SK-N-SH (cell line): ENCODE data around the gene ZNF79. TPM values are rescaled to one million over a fixed set of nuclear protein-coding genes. Genes with fewer than 3 reads are reported as not detected.

Source experiments
- CTCF ChIA-PET: fragments of 300-600, 350-600 bp; formaldehyde crosslinking; extraction: SDS; loops from one replicate; lab custom pipeline; 2021; lab: Yijun Ruan, JAX
- POLR2A ChIA-PET: fragments of 350-600 bp; sonication (Branson Sonifier 250); formaldehyde crosslinking; extraction: SDS; loops from one replicate; lab custom pipeline; 2020; ENCODE audit warnings: antibody characterized with exemption, inconsistent platforms; lab: Yijun Ruan, JAX
- DNase-seq: peaks from one replicate; pipeline ENCODE4 v3.0.0; 2012
- H2AFZ ChIP-seq: fragments of 200-600 bp; sonication (generic); 2 replicates; pipeline ENCODE4 v1.8.1; 2016; ENCODE audit warnings: antibody characterized with exemption, mild to moderate bottlenecking, low read depth
- H3F3A ChIP-seq: fragments of 200-600 bp; sonication (generic); replicated peaks from 2 replicates; pipeline ENCODE3; 2016; ENCODE audit warnings: antibody characterized with exemption, mild to moderate bottlenecking; ENCODE audit not compliant: insufficient read depth
- H3K27ac ChIP-seq, 2 experiments: fragments of 200-500 bp in 1 of 2; fragments of 200-600 bp in 1 of 2; sonication (Bioruptor generic) in 1 of 2; sonication (generic), shearing (Covaris generic) in 1 of 2; 2 replicates each; pipeline versions ENCODE4 v1.5.1 to v1.6.1; 2014 to 2016; ENCODE audit warnings: low read depth in 2 of 2, inconsistent platforms in 1 of 2, low read length in 1 of 2, mild to moderate bottlenecking in 1 of 2, mixed read lengths in 1 of 2
- H3K27me3 ChIP-seq: fragments of 200-600 bp; sonication (generic), shearing (Covaris generic); 2 replicates; pipeline ENCODE4 v1.6.1; 2016; ENCODE audit warnings: mixed run types; ENCODE audit not compliant: insufficient read depth
- H3K36me3 ChIP-seq, 2 experiments: fragments of 200-500 bp in 1 of 2; fragments of 200-600 bp in 1 of 2; sonication (Bioruptor generic) in 1 of 2; sonication (generic) in 1 of 2; replicated peaks in 1 of 2; 2 replicates each; pipeline versions ENCODE3 to v1.5.1; 2014 to 2016; ENCODE audit warnings: low read length in 1 of 2, mild to moderate bottlenecking in 1 of 2; ENCODE audit not compliant: insufficient read depth in 2 of 2, control insufficient read depth in 1 of 2
- H3K4me1 ChIP-seq, 2 experiments: fragments of 200-500 bp in 1 of 2; fragments of 200-600 bp in 1 of 2; sonication (Bioruptor generic) in 1 of 2; sonication (generic), shearing (Covaris generic) in 1 of 2; 2 replicates each; pipeline versions ENCODE4 v1.5.1 to v1.6.1; 2014 to 2016; ENCODE audit warnings: low read depth in 1 of 2, low read length in 1 of 2, mixed run types in 1 of 2; ENCODE audit not compliant: insufficient read depth in 2 of 2, control insufficient read depth in 1 of 2
- H3K4me2 ChIP-seq: fragments of 200-600 bp; sonication (generic), shearing (Covaris generic); 2 replicates; pipeline ENCODE4 v1.6.1; 2017; ENCODE audit warnings: mixed run types
- H3K4me3 ChIP-seq, 2 experiments: fragments of 200-500 bp in 1 of 2; fragments of 200-600 bp in 1 of 2; sonication (Bioruptor generic) in 1 of 2; sonication (generic), shearing (Covaris generic) in 1 of 2; 2 replicates each; pipeline versions ENCODE4 v1.5.1 to v1.8.1; 2014 to 2016; ENCODE audit warnings: low read depth in 2 of 2, inconsistent platforms in 1 of 2, low read length in 1 of 2, mild to moderate bottlenecking in 1 of 2, mixed read lengths in 1 of 2, moderate library complexity in 1 of 2
- H3K79me2 ChIP-seq: fragments of 200-600 bp; sonication (generic); 2 replicates; pipeline ENCODE4 v1.8.1; 2017; ENCODE audit warnings: mild to moderate bottlenecking; ENCODE audit not compliant: insufficient read depth
- H3K9ac ChIP-seq: fragments of 200-600 bp; sonication (generic); 2 replicates; pipeline ENCODE4 v1.6.1; 2017; ENCODE audit warnings: mixed run types
- H3K9me2 ChIP-seq: fragments of 200-600 bp; sonication (generic); 2 replicates; pipeline ENCODE4 v1.6.1; 2017; ENCODE audit warnings: mixed run types
- H3K9me3 ChIP-seq: fragments of 200-600 bp; sonication (generic); 2 replicates; pipeline ENCODE4 v1.6.1; 2017; ENCODE audit warnings: mixed run types, mild to moderate bottlenecking, moderate library complexity
- H4K20me1 ChIP-seq: fragments of 200-600 bp; sonication (generic); 2 replicates; pipeline ENCODE4 v1.6.1; 2017; ENCODE audit warnings: mild to moderate bottlenecking, mixed run types; ENCODE audit not compliant: insufficient read depth
- CHD2 ChIP-seq: fragments of 150-350 bp; IDR thresholded peaks from 2 replicates; pipeline ENCODE4 v1.6.1; 2018; ENCODE audit warnings: low read length; ENCODE audit not compliant: partially characterized antibody
- ELF1 ChIP-seq: IDR thresholded peaks from 2 replicates; pipeline ENCODE4 v1.4.0; 2012
- EP300 ChIP-seq, 2 experiments: IDR thresholded peaks; 2 replicates each; pipeline versions ENCODE4 v1.4.0 to v1.6.1; 2012; ENCODE audit warnings: borderline replicate concordance in 1 of 2, low read depth in 1 of 2, low read length in 1 of 2
- FOXJ3 ChIP-seq: sonication (generic); formaldehyde crosslinking; IDR thresholded peaks from 2 replicates; pipeline ENCODE4 v1.5.1; 2020; ENCODE audit warnings: mild to moderate bottlenecking, missing genetic modification reagents
- FOXM1 ChIP-seq: IDR thresholded peaks from 2 replicates; pipeline ENCODE4 v1.4.0; 2012; ENCODE audit warnings: low read depth, mild to moderate bottlenecking
- JUND ChIP-seq: IDR thresholded peaks from 2 replicates; pipeline ENCODE4 v1.4.0; 2012
- MAX ChIP-seq: IDR thresholded peaks from 2 replicates; pipeline ENCODE4 v1.4.0; 2012; ENCODE audit warnings: low read depth
- MXI1 ChIP-seq: IDR thresholded peaks from 2 replicates; pipeline ENCODE4 v1.6.1; 2012; ENCODE audit warnings: mild to moderate bottlenecking, low read depth, low read length, improper control_type of control experiment
- NRF1 ChIP-seq: IDR thresholded peaks from 2 replicates; pipeline ENCODE4 v1.6.1; 2012; ENCODE audit warnings: low read depth, mild to moderate bottlenecking, low read length
- PBX3 ChIP-seq: IDR thresholded peaks from 2 replicates; pipeline ENCODE4; 2012
- RAD21 ChIP-seq: IDR thresholded peaks from 2 replicates; pipeline ENCODE4 v1.6.1; 2012; ENCODE audit warnings: mild to moderate bottlenecking, low read length
- RCOR1 ChIP-seq: fragments of 150-350 bp; IDR thresholded peaks from 2 replicates; pipeline ENCODE4 v1.6.1; 2017; ENCODE audit warnings: antibody characterized with exemption, low read length
- REST ChIP-seq: IDR thresholded peaks from 2 replicates; pipeline ENCODE4 v1.6.1; 2012; ENCODE audit warnings: mild to moderate bottlenecking, low read depth, low read length, moderate library complexity
- RFX5 ChIP-seq: IDR thresholded peaks from 2 replicates; pipeline ENCODE4 v1.6.1; 2012; ENCODE audit warnings: mild to moderate bottlenecking, improper control_type of control experiment, low read length
- SIN3A ChIP-seq: IDR thresholded peaks from 2 replicates; pipeline ENCODE4 v1.6.1; 2012; ENCODE audit warnings: low read depth, mild to moderate bottlenecking, low read length, moderate library complexity, borderline replicate concordance
- SMC3 ChIP-seq: IDR thresholded peaks from 2 replicates; pipeline ENCODE4 v1.6.1; 2012; ENCODE audit warnings: low read depth, low read length, improper control_type of control experiment
- TAF1 ChIP-seq: IDR thresholded peaks from 2 replicates; pipeline ENCODE4 v1.6.1; 2012; ENCODE audit warnings: low read depth, mild to moderate bottlenecking, low read length, moderate library complexity, borderline replicate concordance
- TCF12 ChIP-seq: IDR thresholded peaks from 2 replicates; pipeline ENCODE4 v1.4.0; 2012
- TEAD4 ChIP-seq: IDR thresholded peaks from 2 replicates; pipeline ENCODE4 v1.4.0; 2012; ENCODE audit warnings: mild to moderate bottlenecking, borderline replicate concordance; ENCODE audit not compliant: insufficient read depth
- USF2 ChIP-seq: fragments of 150-350 bp; IDR thresholded peaks from 2 replicates; pipeline ENCODE4 v1.6.1; 2017; ENCODE audit warnings: antibody characterized with exemption, low read length, low read depth, borderline replicate concordance
- YY1 ChIP-seq: IDR thresholded peaks from 2 replicates; pipeline ENCODE4 v1.4.0; 2012; ENCODE audit warnings: low read depth, mild to moderate bottlenecking
- WGBS: methylation state at CpG from one replicate; pipeline ENCODE4 v1.1.6; 2017; ENCODE audit warnings: low lambda C conversion rate; 5-methylcytosine and 5-hydroxymethylcytosine counted together
- polyA plus RNA-seq, 3 experiments: library from polyadenylated mRNA; depleted of rRNA; stranded (reverse); fragments of >200 nt; gene quantifications; 2 replicates each; pipeline ENCODE4 v1.2.3, GENCODE V29; 2012

ZNF79 gene
- polyA plus RNA-seq, 1 of the 3 experiments (the other 2 are of a cell fraction): 4.6 TPM

- POLR2A ChIA-PET: interaction anchor here (1.0 to 2.2 kb wide), 4 partner anchors 10 to 361 kb away, joined by 3 to 12 read pairs (median 4); partner anchors contain the start of gene CDK9
- TF ChIP-seq TEAD4: 0 out of 2 replicates have a peak, but pooled peaks have one; percentile 5
- TF ChIP-seq MXI1: 0 out of 2 replicates have a peak, but pooled peaks have one; percentile 29
- no peak for TF ChIP-seq SMC3
Observed at GRCh38 chr9:127424676-127424999, 456 bp downstream of the ZNF79 start.

GRCh38 chr9:127426756-127427155, 2.6 kb downstream of the ZNF79 start:
- Histone ChIP-seq H4K20me1 (peaks cover 10% of the 10 kb centered on the region; the same call in 1 of the 2 replicates), H3K9me2 (no peaks in the 10 kb centered on the region), H3K4me3 (0 out of 4 replicates have a peak overlapping the region, but pooled peaks of 1 of the 2 experiments have one; percentile 3), H3K36me3 (peaks cover 15 to 34% of the 10 kb centered on the region in 2 experiments), H3K27ac (no peak overlapping the region), H2AFZ (no peak overlapping the region), H3K4me1 (peaks cover 7 to 18% of the 10 kb centered on the region in 2 experiments; a peak in 3 of 4 replicates), H3K4me2 (no peak overlapping the region), H3K9me3 (no peaks in the 10 kb centered on the region), H3K79me2 (peaks cover 90% of the 10 kb centered on the region), H3K9ac (no peak overlapping the region), H3F3A (no peaks in the 10 kb centered on the region), H3K27me3 (no peaks in the 10 kb centered on the region)
- 100% methylated on average over 2 of the region's 2 CpGs for WGBS
- TF ChIP-seq JUND (no peak), TAF1 (no peak), ELF1 (no peak), MAX (no peak), CHD2 (no peak), RFX5 (no peak), SIN3A (no peak), USF2 (no peak), TEAD4 (no peak), YY1 (no peak), REST (no peak), FOXJ3 (CRISPR knock-in tag) (no peak), FOXM1 (no peak), EP300 (IDR thresholded peaks at IDR 0.05; ENCODE audit: borderline replicate concordance in 1 of 2, low read depth in 1 of 2, low read length in 1 of 2) (no peak), PBX3 (no peak), RCOR1 (no peak), TCF12 (no peak), RAD21 (no peak), NRF1 (no peak)
- ChIA-PET POLR2A (no interaction called here), CTCF (no interaction called here)
- DNase-seq: no peak

More at GRCh38 chr9:127424676-127424999, 456 bp downstream of the ZNF79 start:
- no peaks in the 10 kb centered on the region for H3K9me3 ChIP-seq
- 1% methylated on average over 13 of the region's 13 CpGs for WGBS
- peaks cover 9 to 15% of the 10 kb centered on the region in 2 experiments for H3K36me3 ChIP-seq
- H3K27ac ChIP-seq: peak overlapping the region; percentile 82 to 98; a peak in 3 of 4 replicates
- peak overlapping the region; percentile 91 for H3K4me2 ChIP-seq
- peak overlapping the region; percentile 93; the same call in 1 of the 2 replicates for H2AFZ ChIP-seq
- peaks cover 10% of the 10 kb centered on the region; the same call in 1 of the 2 replicates for H4K20me1 ChIP-seq
- peaks cover 7 to 18% of the 10 kb centered on the region in 2 experiments; a peak in 3 of 4 replicates for H3K4me1 ChIP-seq
- CTCF ChIA-PET: interaction anchor here (1.7 kb wide), 1 partner anchor 210 kb away, joined by 5 read pairs; no protein-coding TSS in a partner anchor
- H3K79me2 ChIP-seq: peaks cover 71% of the 10 kb centered on the region
- H3K27me3 ChIP-seq: no peaks in the 10 kb centered on the region
- H3K9ac ChIP-seq: peak overlapping the region; percentile 72
- H3F3A ChIP-seq: peaks cover 4% of the 10 kb centered on the region
- H3K4me3 ChIP-seq: peak overlapping the region; percentile 90 to 97
- DNase-seq: no peak
- H3K9me2 ChIP-seq: no peaks in the 10 kb centered on the region
